Loucy (cell line): ENCODE data around the gene NEURL4.

Experiments
- H2AFZ ChIP-seq: fragments of 200-600 bp; sonication (generic); 2 replicates; pipeline ENCODE4 v1.6.0; 2016; ENCODE audit warnings: antibody characterized with exemption, mild to moderate bottlenecking, low read length, moderate library complexity
- H3F3A ChIP-seq: fragments of 200-600 bp; 2 replicates; pipeline ENCODE4 v1.6.0; 2016; ENCODE audit warnings: antibody characterized with exemption, low read depth, mild to moderate bottlenecking
- H3K27me3 ChIP-seq: fragments of 200-600 bp; sonication (generic); 2 replicates; pipeline ENCODE4 v1.6.1; 2014; ENCODE audit warnings: low read length, mild to moderate bottlenecking; ENCODE audit not compliant: insufficient read depth, poor library complexity, severe bottlenecking
- H3K36me3 ChIP-seq: fragments of 200-600 bp; sonication (generic); 2 replicates; pipeline ENCODE4 v1.6.1; 2016; ENCODE audit warnings: low read length; ENCODE audit not compliant: insufficient read depth
- H3K4me1 ChIP-seq: fragments of 200-600 bp; sonication (generic); 2 replicates; pipeline ENCODE4 v1.5.1; 2014; ENCODE audit warnings: low read length, mild to moderate bottlenecking; ENCODE audit not compliant: insufficient read depth, poor library complexity, severe bottlenecking
- H3K4me2 ChIP-seq: fragments of 200-600 bp; sonication (generic); 2 replicates; pipeline ENCODE4 v1.6.0; 2014; ENCODE audit warnings: antibody characterized with exemption, low read length, low read depth, mild to moderate bottlenecking; ENCODE audit not compliant: poor library complexity, severe bottlenecking
- H3K4me3 ChIP-seq: fragments of 200-600 bp; sonication (generic); 2 replicates; pipeline ENCODE4 v1.5.1; 2014; ENCODE audit warnings: low read length, mild to moderate bottlenecking, mixed read lengths; ENCODE audit not compliant: poor library complexity, severe bottlenecking
- H3K79me2 ChIP-seq: fragments of 200-600 bp; sonication (generic); 2 replicates; pipeline ENCODE4 v1.6.1; 2014; ENCODE audit warnings: low read length; ENCODE audit not compliant: insufficient read depth
- H3K9ac ChIP-seq: fragments of 200-600 bp; sonication (generic); 2 replicates; pipeline ENCODE4 v1.6.0; 2014; ENCODE audit warnings: mild to moderate bottlenecking, low read depth, low read length, moderate library complexity; ENCODE audit not compliant: poor library complexity, severe bottlenecking
- H3K9me2 ChIP-seq: fragments of 200-600 bp; sonication (generic); replicated peaks from 2 replicates; pipeline ENCODE4 v1.6.1; 2016; ENCODE audit warnings: low read depth, low read length, mixed read lengths
- H3K9me3 ChIP-seq: fragments of 200-600 bp; sonication (generic); 2 replicates; pipeline ENCODE4 v1.6.1; 2014; ENCODE audit warnings: mild to moderate bottlenecking, antibody characterized with exemption, low read length, low read depth; ENCODE audit not compliant: insufficient read depth
- H4K20me1 ChIP-seq: fragments of 200-600 bp; sonication (generic); 2 replicates; pipeline ENCODE4 v1.6.0; 2014; ENCODE audit warnings: antibody characterized with exemption, low read length, mild to moderate bottlenecking; ENCODE audit not compliant: insufficient read depth, poor library complexity, severe bottlenecking
- CTCF ChIP-seq: fragments of 200-600 bp; sonication (generic); conservative IDR thresholded peaks from 2 replicates; pipeline ENCODE4 v1.5.1; 2014; ENCODE audit warnings: mild to moderate bottlenecking, antibody characterized with exemption, low read length
- EZH2phosphoT487 ChIP-seq: fragments of 200-600 bp; IDR thresholded peaks from 2 replicates; pipeline ENCODE4 v1.6.1; 2018; ENCODE audit warnings: antibody characterized with exemption, mild to moderate bottlenecking, moderate library complexity, borderline replicate concordance

The NEURL4 gene

GRCh38 chr17:7363311-7363710 lies 34.2 kb upstream of the NEURL4 start:
- Histone ChIP-seq H3K9me2 (no peaks in the 10 kb centered on the region), H4K20me1 (no peaks in the 10 kb centered on the region), H3K4me2 (no peak overlapping the region), H3K4me3 (no peak overlapping the region), H3K79me2 (no peaks in the 10 kb centered on the region), H3K27me3 (no peaks in the 10 kb centered on the region), H2AFZ (no peak overlapping the region), H3K4me1 (no peaks in the 10 kb centered on the region), H3K9ac (no peak overlapping the region), H3F3A (no peaks in the 10 kb centered on the region), H3K36me3 (no peaks in the 10 kb centered on the region), H3K9me3 (no peaks in the 10 kb centered on the region)
- no peak for TF ChIP-seq CTCF
- TF ChIP-seq EZH2phosphoT487, result no peak

- no peaks in the 10 kb centered on the region for H3K27me3 ChIP-seq
- no peaks in the 10 kb centered on the region for H3F3A ChIP-seq
- TF ChIP-seq CTCF (no peak), EZH2phosphoT487 (no peak)
- no peaks in the 10 kb centered on the region for H3K9me2 ChIP-seq
- no peak overlapping the region for H3K4me3 ChIP-seq
- no peak overlapping the region for H3K9ac ChIP-seq
- no peaks in the 10 kb centered on the region for H3K79me2 ChIP-seq
- no peaks in the 10 kb centered on the region for H3K4me1 ChIP-seq
- no peaks in the 10 kb centered on the region for H3K9me3 ChIP-seq
- no peak overlapping the region for H2AFZ ChIP-seq
- H3K36me3 ChIP-seq, result no peaks in the 10 kb centered on the region
- H3K4me2 ChIP-seq, result no peak overlapping the region
- no peaks in the 10 kb centered on the region for H4K20me1 ChIP-seq
These were observed 32.8 kb upstream of the NEURL4 start for GRCh38 chr17:7361906-7362305.

GRCh38 chr17:7357381-7357780 lies 28.2 kb upstream of the NEURL4 start:
- peaks cover 2% of the 10 kb centered on the region; the same call in 1 of the 2 replicates for H3K36me3 ChIP-seq
- H4K20me1 ChIP-seq, result no peaks in the 10 kb centered on the region
- no peak overlapping the region for H3K9ac ChIP-seq
- no peak overlapping the region for H3K4me3 ChIP-seq
- H3K9me3 ChIP-seq, result no peaks in the 10 kb centered on the region
- no peaks in the 10 kb centered on the region for H3K9me2 ChIP-seq
- no peaks in the 10 kb centered on the region for H3K79me2 ChIP-seq
- H2AFZ ChIP-seq, result 0 out of 2 replicates have a peak overlapping the region, but pooled peaks have one; percentile 35
- TF ChIP-seq EZH2phosphoT487, result no peak
- no peak for TF ChIP-seq CTCF
- H3F3A ChIP-seq, result no peaks in the 10 kb centered on the region
- H3K4me1 ChIP-seq, result no peaks in the 10 kb centered on the region
- H3K27me3 ChIP-seq, result no peaks in the 10 kb centered on the region
- H3K4me2 ChIP-seq, result no peak overlapping the region
